GM12878 (cell line): ENCODE data around the gene WNT3A. TPM values are rescaled to one million over a fixed set of nuclear protein-coding genes. Genes with fewer than 3 reads are reported as not detected.

Experiments
- ATAC-seq: fragments of 200-7000 bp; cut with Tn5 transposase; 3 replicates; pipeline ENCODE4 v1.9.1; 2020; ENCODE audit warnings: mild to moderate bottlenecking, moderate library complexity
- BruUV-seq: library from RNA; stranded (reverse); fragments of 400-500 nt; replicated peaks from 2 replicates; lab custom pipeline; 2021; lab: Mats Ljungman, UMichigan
- CTCF ChIA-PET: fragments of 300-600 bp; sonication (Branson Sonifier 250); formaldehyde crosslinking; extraction: SDS; loops from one replicate; lab custom pipeline; 2021; ENCODE audit warnings: inconsistent platforms; lab: Yijun Ruan, JAX
- POLR2A ChIA-PET: fragments of 350-600 bp; formaldehyde crosslinking; extraction: SDS; loops from one replicate; lab custom pipeline; 2021; ENCODE audit warnings: inconsistent platforms; lab: Charles Lee
- RAD21 ChIA-PET: fragments of 300-600 bp; sonication (Branson Sonifier 250); formaldehyde crosslinking; loops from one replicate; lab custom pipeline; 2023; ENCODE audit warnings: antibody characterized with exemption; ENCODE audit not compliant: unreplicated experiment; lab: Charles Lee
- SMC1A ChIA-PET: fragments of 300-600 bp; sonication (Branson Sonifier 250); formaldehyde crosslinking; loops from one replicate; lab custom pipeline; 2023; ENCODE audit not compliant: unreplicated experiment, uncharacterized antibody; lab: Charles Lee
- DNase-seq: peaks from one replicate; pipeline ENCODE4 v3.0.0-alpha.2; 2011; ENCODE audit warnings: low read depth, low spot score
- FAIRE-seq: peaks from 3 replicates; lab custom pipeline; 2011; peaks lifted over from hg19 to GRCh38; lab: Jason Lieb, UNC
- H2AFZ ChIP-seq: 2 replicates; pipeline ENCODE4 v1.6.0; 2011; ENCODE audit warnings: low read depth, low read length, control low read depth; ENCODE audit not compliant: control insufficient read depth
- H3K27ac ChIP-seq: 2 replicates; pipeline ENCODE4 v1.5.1; 2011; ENCODE audit warnings: control low read depth; ENCODE audit not compliant: control insufficient read depth, insufficient read depth
- H3K27me3 ChIP-seq, 2 experiments: replicated peaks in 1 of 2; 2 replicates each; pipeline versions ENCODE4 v1.6.0 to v1.6.1; 2011; ENCODE audit warnings: low read length in 1 of 2; ENCODE audit not compliant: control insufficient read depth in 2 of 2, insufficient read depth in 2 of 2
- H3K36me3 ChIP-seq, 2 experiments: 2 replicates each; pipeline ENCODE4 v1.5.1; 2011; ENCODE audit warnings: low read length in 1 of 2; ENCODE audit not compliant: control insufficient read depth in 2 of 2, insufficient read depth in 2 of 2
- H3K4me1 ChIP-seq: 2 replicates; pipeline ENCODE4 v1.6.1; 2011; ENCODE audit warnings: mild to moderate bottlenecking, low read length, moderate library complexity, mixed read lengths; ENCODE audit not compliant: control insufficient read depth, insufficient read depth
- H3K4me2 ChIP-seq: 2 replicates; pipeline ENCODE4 v1.6.0; 2011; ENCODE audit warnings: control low read depth; ENCODE audit not compliant: control insufficient read depth, insufficient read depth
- H3K4me3 ChIP-seq: fragments of 200-600 bp; sonication (generic); 2 replicates; pipeline ENCODE4 v1.5.1; 2016
- H3K79me2 ChIP-seq: 2 replicates; pipeline ENCODE4 v1.6.0; 2011; ENCODE audit warnings: low read length; ENCODE audit not compliant: control insufficient read depth, insufficient read depth
- H3K9ac ChIP-seq: 2 replicates; pipeline ENCODE4 v1.8.0; 2011; ENCODE audit warnings: low read length, control low read depth, mixed read lengths; ENCODE audit not compliant: control insufficient read depth, insufficient read depth
- H3K9me3 ChIP-seq: replicated peaks from 3 replicates; pipeline ENCODE4 v1.5.1; 2011; ENCODE audit warnings: mild to moderate bottlenecking, low read length; ENCODE audit not compliant: control insufficient read depth, insufficient read depth
- H4K20me1 ChIP-seq: 2 replicates; pipeline ENCODE4 v1.6.0; 2011; ENCODE audit not compliant: control insufficient read depth, insufficient read depth
- CHD1 ChIP-seq: IDR thresholded peaks from 2 replicates; pipeline ENCODE4 v1.6.1; 2012; ENCODE audit warnings: low read depth, low read length, improper control_type of control experiment
- CTCF ChIP-seq, 3 experiments: IDR thresholded peaks in 2 of 3; conservative IDR thresholded peaks in 1 of 3; 2 replicates each; pipeline ENCODE4 v1.5.1; 2011; ENCODE audit warnings: low read depth in 3 of 3, low read length in 3 of 3, mild to moderate bottlenecking in 3 of 3, control low read depth in 2 of 3, moderate library complexity in 2 of 3, inconsistent platforms in 1 of 3, mixed read lengths in 1 of 3; ENCODE audit not compliant: control insufficient read depth in 2 of 3, insufficient read depth in 1 of 3; ENCODE audit errors: extremely low read depth in 1 of 3
- ETV6 ChIP-seq, 2 experiments: fragments of 450-650 bp in 1 of 2; IDR thresholded peaks in 1 of 2; conservative IDR thresholded peaks in 1 of 2; 2 replicates each; pipeline ENCODE4 v1.6.1; 2014; ENCODE audit warnings: antibody characterized with exemption in 1 of 2, borderline replicate concordance in 1 of 2, low read depth in 1 of 2, mild to moderate bottlenecking in 1 of 2, moderate library complexity in 1 of 2
- MEF2B ChIP-seq: fragments of 450-650 bp; IDR thresholded peaks from 2 replicates; pipeline ENCODE4 v1.6.1; 2018; ENCODE audit warnings: mild to moderate bottlenecking, moderate library complexity; ENCODE audit not compliant: partially characterized antibody, poor library complexity, severe bottlenecking
- NR2F1 ChIP-seq: fragments of 450-650 bp; conservative IDR thresholded peaks from 2 replicates; pipeline ENCODE4 v1.6.1; 2017; ENCODE audit warnings: mild to moderate bottlenecking
- RELA ChIP-seq: fragments of 450-650 bp; IDR thresholded peaks from 2 replicates; pipeline ENCODE4 v1.8.0; 2014; ENCODE audit warnings: borderline replicate concordance; ENCODE audit not compliant: partially characterized antibody
- SIN3A ChIP-seq: IDR thresholded peaks from 2 replicates; pipeline ENCODE4 v1.6.1; 2012; ENCODE audit warnings: low read depth, low read length, improper control_type of control experiment
- SKIL ChIP-seq: fragments of 450-650 bp; IDR thresholded peaks from 2 replicates; pipeline ENCODE4 v1.6.1; 2017; ENCODE audit warnings: mild to moderate bottlenecking, low read depth, inconsistent platforms; ENCODE audit not compliant: poor library complexity, severe bottlenecking
- SMAD1 ChIP-seq: fragments of 450-650 bp; IDR thresholded peaks from 2 replicates; pipeline ENCODE4 v1.6.1; 2018; ENCODE audit warnings: mild to moderate bottlenecking, low read depth; ENCODE audit not compliant: partially characterized antibody
- SMAD5 ChIP-seq: IDR thresholded peaks from 2 replicates; pipeline ENCODE4 v1.6.1; 2016; ENCODE audit warnings: antibody characterized with exemption, low read depth
- SMARCA5 ChIP-seq: fragments of 450-650 bp; IDR thresholded peaks from 2 replicates; pipeline ENCODE4 v1.6.1; 2017; ENCODE audit warnings: mild to moderate bottlenecking
- YY1 ChIP-seq: IDR thresholded peaks from 2 replicates; pipeline ENCODE4 v1.6.1; 2011; ENCODE audit warnings: low read depth, mild to moderate bottlenecking, low read length
- WGBS: methylation state at CpG from one replicate; pipeline ENCODE4 v1.1.6; 2016; ENCODE audit warnings: low lambda C conversion rate; ENCODE audit not compliant: insufficient replicate concordance, insufficient coverage; ENCODE audit errors: missing lambda C conversion rate; 5-methylcytosine and 5-hydroxymethylcytosine counted together
- in situ Hi-C: fragments of 300-500 bp; cut with MboI; formaldehyde crosslinking; loops from 9 replicates; pipeline ENCODE4 v1.14.3; 2018; ENCODE audit warnings: mixed read lengths
- intact Hi-C: fragments of 100-400 bp; cut with micrococcal nuclease; formaldehyde crosslinking; loops from one replicate; pipeline ENCODE4 v1.14.2; 2022; ENCODE audit not compliant: unreplicated experiment
- polyA plus RNA-seq, 11 experiments: library from polyadenylated mRNA; depleted of rRNA in 4 of 11; unstranded in 6 of 11; stranded (reverse) in 5 of 11; fragments of >200 nt; fragmentation: Nextera tagmentation in 4 of 11; fragmentation: Illumina TruSeq in 1 of 11; extraction: Ambion mirVana in 4 of 11; extraction: Trizol in 1 of 11; gene quantifications; 1 replicate in 1 of 11; 2 replicates in 10 of 11; pipeline versions ENCODE4 v1.2.1 to v1.2.3, GENCODE V29; 2011 to 2016; ENCODE audit warnings: inconsistent platforms in 2 of 11, missing spikeins in 2 of 11, low read depth in 1 of 11
- total RNA-seq, 4 experiments: library from RNA; depleted of rRNA in 3 of 4; stranded (reverse); fragments of >200 nt in 3 of 4; fragmentation: Illumina TruSeq in 1 of 4; extraction: Trizol in 1 of 4; gene quantifications; 2 replicates each; pipeline versions ENCODE4 v1.2.1 to v1.2.3, GENCODE V29; 2013 to 2021

WNT3A gene
- total and polyA plus RNA-seq, 10 of the 15 experiments (the other 5 are each of a cell fraction or from before 2014, with no cell fraction given): 0.16 TPM; not detected in 9

- TF ChIP-seq SKIL: no peak
- no peak for TF ChIP-seq RELA
- TF ChIP-seq, all 136 proteins: peak for 0
Observed at GRCh38 chr1:227998374-227999055, 8.3 kb upstream of the WNT3A start (continued).

GRCh38 chr1:227999056-227999930, 7.5 kb upstream of the WNT3A start:
- Histone ChIP-seq H3K36me3 (no peaks in the 10 kb centered on the region), H3K9ac (no peak overlapping the region), H2AFZ (no peak overlapping the region), H3K9me3 (no peaks in the 10 kb centered on the region; the same call in 2 of the 3 replicates), H3K27ac (no peak overlapping the region), H3K4me1 (no peaks in the 10 kb centered on the region), H3K4me3 (no peak overlapping the region), H3K27me3 (no peaks in the 10 kb centered on the region; a peak in 2 of 4 replicates), H4K20me1 (no peaks in the 10 kb centered on the region), H3K4me2 (no peak overlapping the region), H3K79me2 (no peaks in the 10 kb centered on the region)
- ChIA-PET SMC1A (interaction anchor here (0.6 to 1.8 kb wide), 9 partner anchors 11 to 509 kb away, joined by 3 to 8 read pairs (median 3); partner anchors contain the start of genes ARF1 and RNF187), RAD21 (interaction anchor here (0.6 to 3.3 kb wide), 15 partner anchors 38 to 1256 kb away, joined by 3 to 34 read pairs (median 4); partner anchors contain the start of gene IBA57), CTCF (interaction anchor here (0.6 to 3.7 kb wide), 38 partner anchors 10 to 1251 kb away, joined by 3 to 40 read pairs (median 3); partner anchors contain the start of genes GUK1, IBA57 and MRPL55), POLR2A (no interaction called here)
- DNase-seq: peak; percentile 35
- in situ Hi-C loops: no loop called here
- no TSS peak for BruUV-seq
- WGBS: 5% methylated on average over 7 of the region's 7 CpGs
- peak; percentile 54 for FAIRE-seq
- intact Hi-C loops: loop anchor here (1.0 to 2.0 kb wide), 2 partner anchors 167 to 516 kb away; no protein-coding TSS in a partner anchor
- ATAC-seq: peak; percentile 98
- no peak for TF ChIP-seq SMAD5
- no peak for TF ChIP-seq SKIL
- TF ChIP-seq MEF2B: peak; percentile 18
- 0 out of 2 replicates have a peak, but pooled peaks have one; percentile 18 for TF ChIP-seq NR2F1
- TF ChIP-seq CHD1: no peak
- 0 out of 2 replicates have a peak, but pooled peaks have one; percentile 56 for TF ChIP-seq SMARCA5
- peak; percentile 84 to 95 (median 91) for TF ChIP-seq CTCF (IDR thresholded peaks at IDR 0.05 in 2 of 3, conservative IDR thresholded peaks at IDR 0.05 in 1 of 3; ENCODE audit: control insufficient read depth in 2 of 3, extremely low read depth in 1 of 3, insufficient read depth in 1 of 3, low read depth in 3 of 3, low read length in 3 of 3)
- TF ChIP-seq YY1: peak; percentile 41; the same call in 1 of the 2 replicates
- no peak for TF ChIP-seq SMAD1
- no peak for TF ChIP-seq ETV6 (conservative IDR thresholded peaks at IDR 0.05 in 1 of 2, IDR thresholded peaks at IDR 0.05 in 1 of 2; ENCODE audit: borderline replicate concordance in 1 of 2, low read depth in 1 of 2)
- TF ChIP-seq SIN3A: no peak
